Endothelial cell (in vitro differentiated cells): ENCODE results near the gene CXADR. TPM values are rescaled to one million over a fixed set of nuclear protein-coding genes. Genes with fewer than 3 reads are reported as not detected.

Source experiments
- DNase-seq: peaks from one replicate; pipeline ENCODE4 v3.0.0; 2021; ENCODE audit warnings: low spot score
- H3K27ac Mint-ChIP-seq: one replicate; pipeline ENCODE4 v1.8.0; 2021; ENCODE audit warnings: mixed read lengths, inconsistent platforms; ENCODE audit not compliant: unreplicated experiment
- H3K27me3 Mint-ChIP-seq: one replicate; pipeline ENCODE4 v1.8.0; 2021; ENCODE audit warnings: mild to moderate bottlenecking, moderate library complexity, mixed read lengths, inconsistent platforms; ENCODE audit not compliant: unreplicated experiment
- H3K36me3 Mint-ChIP-seq: one replicate; pipeline ENCODE4 v1.8.0; 2021; ENCODE audit warnings: mild to moderate bottlenecking, low read depth, mixed read lengths, inconsistent platforms; ENCODE audit not compliant: unreplicated experiment
- H3K4me1 Mint-ChIP-seq: one replicate; pipeline ENCODE4 v1.8.0; 2021; ENCODE audit warnings: mild to moderate bottlenecking, mixed read lengths, inconsistent platforms; ENCODE audit not compliant: unreplicated experiment
- H3K4me3 Mint-ChIP-seq: one replicate; pipeline ENCODE4 v1.8.0; 2021; ENCODE audit warnings: mild to moderate bottlenecking, mixed read lengths, inconsistent platforms; ENCODE audit not compliant: unreplicated experiment
- H3K9me3 Mint-ChIP-seq: one replicate; pipeline ENCODE4 v1.8.0; 2021; ENCODE audit warnings: mixed read lengths, inconsistent platforms; ENCODE audit not compliant: unreplicated experiment
- total RNA-seq: library from RNA; stranded (reverse); fragmentation: NEBNext Ultra II Directional; extraction: Animal tissue kit (Norgen Biotek cat#: 25700); gene quantifications from one replicate; pipeline ENCODE4 v1.2.1, GENCODE V29; 2021; ENCODE audit not compliant: unreplicated experiment
- TF ChIP-seq, protein P1 (sequence below): fragments of 200-600 bp; sonication (generic); IDR thresholded peaks from one replicate; pipeline ENCODE4 v1.5.0; 2021; ENCODE audit warnings: antibody characterized with exemption; ENCODE audit not compliant: unreplicated experiment

The CXADR gene
- total RNA-seq, 1 donor from 2014 or later = 19.4 TPM

DNA sequence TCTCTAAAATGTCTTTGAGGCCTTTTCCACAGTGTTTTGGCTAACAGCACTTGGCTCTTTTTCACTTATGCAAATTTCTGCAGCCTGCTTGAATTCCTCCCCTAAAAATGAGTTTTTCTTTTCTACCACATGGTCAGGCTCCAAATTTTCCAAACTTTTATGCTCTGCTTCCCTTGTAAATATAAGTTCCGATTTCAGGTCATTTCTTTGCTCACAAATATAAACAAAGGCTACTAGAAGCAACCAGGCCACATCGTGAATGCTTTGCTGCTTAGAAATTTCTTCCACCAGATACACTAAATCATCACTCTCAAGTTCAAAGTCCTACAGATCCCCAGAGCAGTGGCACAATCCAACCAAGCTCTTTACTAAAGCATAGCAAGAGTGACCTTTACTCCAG is 128.0 kb downstream of the CXADR start:
- TF ChIP-seq, protein P1, sequence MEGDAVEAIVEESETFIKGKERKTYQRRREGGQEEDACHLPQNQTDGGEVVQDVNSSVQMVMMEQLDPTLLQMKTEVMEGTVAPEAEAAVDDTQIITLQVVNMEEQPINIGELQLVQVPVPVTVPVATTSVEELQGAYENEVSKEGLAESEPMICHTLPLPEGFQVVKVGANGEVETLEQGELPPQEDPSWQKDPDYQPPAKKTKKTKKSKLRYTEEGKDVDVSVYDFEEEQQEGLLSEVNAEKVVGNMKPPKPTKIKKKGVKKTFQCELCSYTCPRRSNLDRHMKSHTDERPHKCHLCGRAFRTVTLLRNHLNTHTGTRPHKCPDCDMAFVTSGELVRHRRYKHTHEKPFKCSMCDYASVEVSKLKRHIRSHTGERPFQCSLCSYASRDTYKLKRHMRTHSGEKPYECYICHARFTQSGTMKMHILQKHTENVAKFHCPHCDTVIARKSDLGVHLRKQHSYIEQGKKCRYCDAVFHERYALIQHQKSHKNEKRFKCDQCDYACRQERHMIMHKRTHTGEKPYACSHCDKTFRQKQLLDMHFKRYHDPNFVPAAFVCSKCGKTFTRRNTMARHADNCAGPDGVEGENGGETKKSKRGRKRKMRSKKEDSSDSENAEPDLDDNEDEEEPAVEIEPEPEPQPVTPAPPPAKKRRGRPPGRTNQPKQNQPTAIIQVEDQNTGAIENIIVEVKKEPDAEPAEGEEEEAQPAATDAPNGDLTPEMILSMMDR = no peak
- no peaks in the 10 kb centered on the region for H3K9me3 Mint-ChIP-seq
- H3K4me1 Mint-ChIP-seq = no peaks in the 10 kb centered on the region
- no peak overlapping the region for H3K4me3 Mint-ChIP-seq
- no peak overlapping the region for H3K27ac Mint-ChIP-seq
- H3K36me3 Mint-ChIP-seq = no peaks in the 10 kb centered on the region
- no peak for DNase-seq
- peaks cover 1% of the 10 kb centered on the region for H3K27me3 Mint-ChIP-seq

Other genes starting within 250 kb of the CXADR start
- 18.5 TPM for gene BTG3, start 99.9 kb downstream of the CXADR start, total RNA-seq